HepG2 (cell line): Measurements from ENCODE around the gene ENDOG. TPM values are rescaled to one million over a fixed set of nuclear protein-coding genes. Genes with fewer than 3 reads are reported as not detected.

Experiments
- ADNP ChIP-seq: sonication (generic); formaldehyde crosslinking; IDR thresholded peaks from 2 replicates; pipeline ENCODE4 v1.4.0; 2020; ENCODE audit warnings: missing genetic modification reagents
- ARNT2 ChIP-seq: sonication (generic); formaldehyde crosslinking; IDR thresholded peaks from 2 replicates; pipeline ENCODE4 v1.8.0; 2022; ENCODE audit warnings: mild to moderate bottlenecking, low read depth, missing genetic modification reagents, moderate library complexity
- BORCS8-MEF2B ChIP-seq: sonication (generic); formaldehyde crosslinking; IDR thresholded peaks from 2 replicates; pipeline ENCODE4 v1.8.0; 2022; ENCODE audit warnings: mild to moderate bottlenecking, missing genetic modification reagents
- CC2D1A ChIP-seq: sonication (generic); formaldehyde crosslinking; IDR thresholded peaks from 2 replicates; pipeline ENCODE4 v1.8.1; 2023; ENCODE audit warnings: mild to moderate bottlenecking, missing genetic modification reagents
- EHMT2 ChIP-seq: fragments of 200-600 bp; sonication (generic); IDR thresholded peaks from 2 replicates; pipeline ENCODE4 v1.7.0; 2017; ENCODE audit warnings: antibody characterized with exemption, low read depth, low read length, borderline replicate concordance
- MYC ChIP-seq: sonication (generic); formaldehyde crosslinking; IDR thresholded peaks from 2 replicates; pipeline ENCODE4 v1.9.0; 2021; ENCODE audit warnings: missing genetic modification reagents, borderline replicate concordance
- NRL ChIP-seq: sonication (generic); formaldehyde crosslinking; IDR thresholded peaks from 2 replicates; pipeline ENCODE4 v1.5.0; 2020; ENCODE audit warnings: missing genetic modification reagents, mild to moderate bottlenecking, moderate library complexity, borderline replicate concordance
- ZFY ChIP-seq: sonication (generic); formaldehyde crosslinking; IDR thresholded peaks from 2 replicates; pipeline ENCODE4 v1.4.0; 2020; ENCODE audit warnings: missing genetic modification reagents
- ZNF614 ChIP-seq: IDR thresholded peaks from 2 replicates; pipeline ENCODE4 v1.6.1; 2018; ENCODE audit warnings: missing biosample characterization, missing genetic modification reagents, inconsistent platforms, borderline replicate concordance
- polyA plus RNA-seq, 8 experiments: library from polyadenylated mRNA; depleted of rRNA in 3 of 8; stranded (reverse) in 7 of 8; unstranded in 1 of 8; fragments of >200 nt; fragmentation: Illumina TruSeq in 4 of 8; extraction: Trizol in 4 of 8; gene quantifications; 2 replicates each; pipeline versions ENCODE4 v1.2.1 to v1.2.3, GENCODE V29; 2011 to 2016; ENCODE audit warnings: low read depth in 4 of 8, missing spikeins in 1 of 8, mixed read lengths in 1 of 8; ENCODE audit not compliant: insufficient read depth in 1 of 8
- total RNA-seq, 5 experiments: library from RNA; depleted of rRNA; stranded (reverse); fragments of >200 nt; fragmentation: Illumina TruSeq; extraction: Trizol; gene quantifications; 2 replicates each; pipeline ENCODE4 v1.2.3, GENCODE V29; 2016; ENCODE audit warnings: low read depth in 1 of 5
- TF ChIP-seq, protein P1 (sequence below): sonication (generic); formaldehyde crosslinking; IDR thresholded peaks from 2 replicates; pipeline ENCODE4 v1.4.0; 2020; ENCODE audit warnings: missing genetic modification reagents
- TF ChIP-seq, protein P2 (sequence below): sonication (generic); formaldehyde crosslinking; IDR thresholded peaks from 2 replicates; pipeline ENCODE4 v1.4.0; 2020; ENCODE audit warnings: mild to moderate bottlenecking, missing genetic modification reagents
- TF ChIP-seq, protein P3 (sequence below): sonication (generic); formaldehyde crosslinking; IDR thresholded peaks from 2 replicates; pipeline ENCODE4 v1.5.1; 2020; ENCODE audit warnings: mild to moderate bottlenecking, missing genetic modification reagents, moderate library complexity
- TF ChIP-seq, protein P4 (sequence below): sonication (generic); formaldehyde crosslinking; conservative IDR thresholded peaks from 2 replicates; pipeline ENCODE4 v1.4.0; 2020; ENCODE audit warnings: missing genetic modification reagents

ENDOG gene
- total and polyA plus RNA-seq, 2 of the 13 experiments (the other 11 are each of a cell fraction or from before 2014, with no cell fraction given) = 26.3 to 28.8 TPM

DNA sequence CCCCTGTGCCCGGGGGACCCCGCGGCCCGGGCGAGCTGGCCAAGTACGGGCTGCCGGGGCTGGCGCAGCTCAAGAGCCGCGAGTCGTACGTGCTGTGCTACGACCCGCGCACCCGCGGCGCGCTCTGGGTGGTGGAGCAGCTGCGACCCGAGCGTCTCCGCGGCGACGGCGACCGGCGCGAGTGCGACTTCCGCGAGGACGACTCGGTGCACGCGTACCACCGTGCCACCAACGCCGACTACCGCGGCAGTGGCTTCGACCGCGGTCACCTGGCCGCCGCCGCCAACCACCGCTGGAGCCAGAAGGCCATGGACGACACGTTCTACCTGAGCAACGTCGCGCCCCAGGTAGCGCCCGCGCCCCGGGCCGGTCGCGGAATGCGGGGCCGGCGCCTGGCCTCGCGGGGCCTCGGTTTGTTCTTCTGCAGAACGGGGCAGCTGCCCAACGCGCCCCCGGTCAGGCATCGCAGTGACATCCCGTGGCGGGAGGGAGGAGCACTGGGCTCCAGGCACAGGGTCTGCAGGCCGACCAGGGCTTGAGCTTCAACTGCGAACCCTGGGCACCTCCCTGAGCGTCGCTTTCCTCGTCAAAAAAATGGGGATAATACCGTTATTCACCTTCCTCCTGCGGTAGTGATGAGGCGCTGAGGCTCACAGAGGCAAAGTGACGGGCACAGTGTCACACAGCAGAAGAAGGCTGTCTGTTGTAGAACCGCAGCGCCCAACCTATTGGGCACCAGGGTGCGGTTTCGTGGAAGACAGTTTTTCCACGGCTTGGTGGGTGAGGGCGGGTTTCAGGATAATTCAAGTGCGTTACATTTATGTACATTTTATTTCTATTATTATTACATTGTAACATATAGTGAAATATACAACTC lies 777 bp downstream of the ENDOG start (continued):
- TF ChIP-seq, protein P1, sequence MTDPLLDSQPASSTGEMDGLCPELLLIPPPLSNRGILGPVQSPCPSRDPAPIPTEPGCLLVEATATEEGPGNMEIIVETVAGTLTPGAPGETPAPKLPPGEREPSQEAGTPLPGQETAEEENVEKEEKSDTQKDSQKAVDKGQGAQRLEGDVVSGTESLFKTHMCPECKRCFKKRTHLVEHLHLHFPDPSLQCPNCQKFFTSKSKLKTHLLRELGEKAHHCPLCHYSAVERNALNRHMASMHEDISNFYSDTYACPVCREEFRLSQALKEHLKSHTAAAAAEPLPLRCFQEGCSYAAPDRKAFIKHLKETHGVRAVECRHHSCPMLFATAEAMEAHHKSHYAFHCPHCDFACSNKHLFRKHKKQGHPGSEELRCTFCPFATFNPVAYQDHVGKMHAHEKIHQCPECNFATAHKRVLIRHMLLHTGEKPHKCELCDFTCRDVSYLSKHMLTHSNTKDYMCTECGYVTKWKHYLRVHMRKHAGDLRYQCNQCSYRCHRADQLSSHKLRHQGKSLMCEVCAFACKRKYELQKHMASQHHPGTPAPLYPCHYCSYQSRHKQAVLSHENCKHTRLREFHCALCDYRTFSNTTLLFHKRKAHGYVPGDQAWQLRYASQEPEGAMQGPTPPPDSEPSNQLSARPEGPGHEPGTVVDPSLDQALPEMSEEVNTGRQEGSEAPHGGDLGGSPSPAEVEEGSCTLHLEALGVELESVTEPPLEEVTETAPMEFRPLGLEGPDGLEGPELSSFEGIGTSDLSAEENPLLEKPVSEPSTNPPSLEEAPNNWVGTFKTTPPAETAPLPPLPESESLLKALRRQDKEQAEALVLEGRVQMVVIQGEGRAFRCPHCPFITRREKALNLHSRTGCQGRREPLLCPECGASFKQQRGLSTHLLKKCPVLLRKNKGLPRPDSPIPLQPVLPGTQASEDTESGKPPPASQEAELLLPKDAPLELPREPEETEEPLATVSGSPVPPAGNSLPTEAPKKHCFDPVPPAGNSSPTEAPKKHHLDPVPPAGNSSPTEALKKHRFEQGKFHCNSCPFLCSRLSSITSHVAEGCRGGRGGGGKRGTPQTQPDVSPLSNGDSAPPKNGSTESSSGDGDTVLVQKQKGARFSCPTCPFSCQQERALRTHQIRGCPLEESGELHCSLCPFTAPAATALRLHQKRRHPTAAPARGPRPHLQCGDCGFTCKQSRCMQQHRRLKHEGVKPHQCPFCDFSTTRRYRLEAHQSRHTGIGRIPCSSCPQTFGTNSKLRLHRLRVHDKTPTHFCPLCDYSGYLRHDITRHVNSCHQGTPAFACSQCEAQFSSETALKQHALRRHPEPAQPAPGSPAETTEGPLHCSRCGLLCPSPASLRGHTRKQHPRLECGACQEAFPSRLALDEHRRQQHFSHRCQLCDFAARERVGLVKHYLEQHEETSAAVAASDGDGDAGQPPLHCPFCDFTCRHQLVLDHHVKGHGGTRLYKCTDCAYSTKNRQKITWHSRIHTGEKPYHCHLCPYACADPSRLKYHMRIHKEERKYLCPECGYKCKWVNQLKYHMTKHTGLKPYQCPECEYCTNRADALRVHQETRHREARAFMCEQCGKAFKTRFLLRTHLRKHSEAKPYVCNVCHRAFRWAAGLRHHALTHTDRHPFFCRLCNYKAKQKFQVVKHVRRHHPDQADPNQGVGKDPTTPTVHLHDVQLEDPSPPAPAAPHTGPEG (CRISPR knock-in tag) = peak; percentile 65
- TF ChIP-seq, protein P2, sequence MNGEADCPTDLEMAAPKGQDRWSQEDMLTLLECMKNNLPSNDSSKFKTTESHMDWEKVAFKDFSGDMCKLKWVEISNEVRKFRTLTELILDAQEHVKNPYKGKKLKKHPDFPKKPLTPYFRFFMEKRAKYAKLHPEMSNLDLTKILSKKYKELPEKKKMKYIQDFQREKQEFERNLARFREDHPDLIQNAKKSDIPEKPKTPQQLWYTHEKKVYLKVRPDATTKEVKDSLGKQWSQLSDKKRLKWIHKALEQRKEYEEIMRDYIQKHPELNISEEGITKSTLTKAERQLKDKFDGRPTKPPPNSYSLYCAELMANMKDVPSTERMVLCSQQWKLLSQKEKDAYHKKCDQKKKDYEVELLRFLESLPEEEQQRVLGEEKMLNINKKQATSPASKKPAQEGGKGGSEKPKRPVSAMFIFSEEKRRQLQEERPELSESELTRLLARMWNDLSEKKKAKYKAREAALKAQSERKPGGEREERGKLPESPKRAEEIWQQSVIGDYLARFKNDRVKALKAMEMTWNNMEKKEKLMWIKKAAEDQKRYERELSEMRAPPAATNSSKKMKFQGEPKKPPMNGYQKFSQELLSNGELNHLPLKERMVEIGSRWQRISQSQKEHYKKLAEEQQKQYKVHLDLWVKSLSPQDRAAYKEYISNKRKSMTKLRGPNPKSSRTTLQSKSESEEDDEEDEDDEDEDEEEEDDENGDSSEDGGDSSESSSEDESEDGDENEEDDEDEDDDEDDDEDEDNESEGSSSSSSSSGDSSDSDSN (CRISPR knock-in tag) = peak; percentile 88
- TF ChIP-seq ZNF614 (CRISPR knock-in tag) = peak; percentile 23; the same call in 1 of the 2 replicates
- peak; percentile 58 for TF ChIP-seq ZFY (CRISPR knock-in tag)
- peak; percentile 16; the same call in 1 of the 2 replicates for TF ChIP-seq BORCS8-MEF2B
- TF ChIP-seq, protein P3, sequence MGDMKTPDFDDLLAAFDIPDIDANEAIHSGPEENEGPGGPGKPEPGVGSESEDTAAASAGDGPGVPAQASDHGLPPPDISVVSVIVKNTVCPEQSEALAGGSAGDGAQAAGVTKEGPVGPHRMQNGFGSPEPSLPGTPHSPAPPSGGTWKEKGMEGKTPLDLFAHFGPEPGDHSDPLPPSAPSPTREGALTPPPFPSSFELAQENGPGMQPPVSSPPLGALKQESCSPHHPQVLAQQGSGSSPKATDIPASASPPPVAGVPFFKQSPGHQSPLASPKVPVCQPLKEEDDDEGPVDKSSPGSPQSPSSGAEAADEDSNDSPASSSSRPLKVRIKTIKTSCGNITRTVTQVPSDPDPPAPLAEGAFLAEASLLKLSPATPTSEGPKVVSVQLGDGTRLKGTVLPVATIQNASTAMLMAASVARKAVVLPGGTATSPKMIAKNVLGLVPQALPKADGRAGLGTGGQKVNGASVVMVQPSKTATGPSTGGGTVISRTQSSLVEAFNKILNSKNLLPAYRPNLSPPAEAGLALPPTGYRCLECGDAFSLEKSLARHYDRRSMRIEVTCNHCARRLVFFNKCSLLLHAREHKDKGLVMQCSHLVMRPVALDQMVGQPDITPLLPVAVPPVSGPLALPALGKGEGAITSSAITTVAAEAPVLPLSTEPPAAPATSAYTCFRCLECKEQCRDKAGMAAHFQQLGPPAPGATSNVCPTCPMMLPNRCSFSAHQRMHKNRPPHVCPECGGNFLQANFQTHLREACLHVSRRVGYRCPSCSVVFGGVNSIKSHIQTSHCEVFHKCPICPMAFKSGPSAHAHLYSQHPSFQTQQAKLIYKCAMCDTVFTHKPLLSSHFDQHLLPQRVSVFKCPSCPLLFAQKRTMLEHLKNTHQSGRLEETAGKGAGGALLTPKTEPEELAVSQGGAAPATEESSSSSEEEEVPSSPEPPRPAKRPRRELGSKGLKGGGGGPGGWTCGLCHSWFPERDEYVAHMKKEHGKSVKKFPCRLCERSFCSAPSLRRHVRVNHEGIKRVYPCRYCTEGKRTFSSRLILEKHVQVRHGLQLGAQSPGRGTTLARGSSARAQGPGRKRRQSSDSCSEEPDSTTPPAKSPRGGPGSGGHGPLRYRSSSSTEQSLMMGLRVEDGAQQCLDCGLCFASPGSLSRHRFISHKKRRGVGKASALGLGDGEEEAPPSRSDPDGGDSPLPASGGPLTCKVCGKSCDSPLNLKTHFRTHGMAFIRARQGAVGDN (CRISPR knock-in tag) = peak; percentile 92
- 0 out of 2 replicates have a peak, but pooled peaks have one; percentile 10 for TF ChIP-seq ARNT2 (CRISPR knock-in tag)
- peak; percentile 41; the same call in 1 of the 2 replicates for TF ChIP-seq MYC (CRISPR knock-in tag)
- peak; percentile 35; the same call in 1 of the 2 replicates for TF ChIP-seq ADNP
- no peak for TF ChIP-seq CC2D1A (CRISPR knock-in tag)
- TF ChIP-seq NRL (CRISPR knock-in tag) = 0 out of 2 replicates have a peak, but pooled peaks have one; percentile 72
- no peak for TF ChIP-seq EHMT2
- TF ChIP-seq, protein P4, sequence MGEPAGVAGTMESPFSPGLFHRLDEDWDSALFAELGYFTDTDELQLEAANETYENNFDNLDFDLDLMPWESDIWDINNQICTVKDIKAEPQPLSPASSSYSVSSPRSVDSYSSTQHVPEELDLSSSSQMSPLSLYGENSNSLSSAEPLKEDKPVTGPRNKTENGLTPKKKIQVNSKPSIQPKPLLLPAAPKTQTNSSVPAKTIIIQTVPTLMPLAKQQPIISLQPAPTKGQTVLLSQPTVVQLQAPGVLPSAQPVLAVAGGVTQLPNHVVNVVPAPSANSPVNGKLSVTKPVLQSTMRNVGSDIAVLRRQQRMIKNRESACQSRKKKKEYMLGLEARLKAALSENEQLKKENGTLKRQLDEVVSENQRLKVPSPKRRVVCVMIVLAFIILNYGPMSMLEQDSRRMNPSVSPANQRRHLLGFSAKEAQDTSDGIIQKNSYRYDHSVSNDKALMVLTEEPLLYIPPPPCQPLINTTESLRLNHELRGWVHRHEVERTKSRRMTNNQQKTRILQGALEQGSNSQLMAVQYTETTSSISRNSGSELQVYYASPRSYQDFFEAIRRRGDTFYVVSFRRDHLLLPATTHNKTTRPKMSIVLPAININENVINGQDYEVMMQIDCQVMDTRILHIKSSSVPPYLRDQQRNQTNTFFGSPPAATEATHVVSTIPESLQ (CRISPR knock-in tag) = no peak
